Rectal smooth muscle tissue (tissue), 1 donor: ENCODE results near the gene ENPP7.
"Not testable (repeated sequence)": the region's sequence is repeated elsewhere in the genome, so short reads cannot be mapped to it uniquely, and the experiment has no call there.

Experiments
- H3K27ac ChIP-seq: one replicate; pipeline ENCODE4 v1.7.0; 2013; ENCODE audit warnings: low read depth, low read length, inconsistent platforms
- H3K27me3 ChIP-seq: one replicate; pipeline ENCODE4 v1.7.0; 2013; ENCODE audit warnings: low read length; ENCODE audit not compliant: control insufficient read depth, insufficient read depth
- H3K36me3 ChIP-seq: one replicate; pipeline ENCODE4 v1.7.0; 2013; ENCODE audit warnings: low read length; ENCODE audit not compliant: control insufficient read depth, insufficient read depth
- H3K4me1 ChIP-seq: one replicate; pipeline ENCODE4 v1.7.0; 2013; ENCODE audit warnings: low read length; ENCODE audit not compliant: control insufficient read depth, insufficient read depth
- H3K4me3 ChIP-seq: one replicate; pipeline ENCODE4 v1.7.0; 2013; ENCODE audit warnings: low read length
- H3K9ac ChIP-seq: one replicate; pipeline ENCODE4 v1.7.0; 2013; ENCODE audit warnings: low read length

Gene ENPP7

DNA sequence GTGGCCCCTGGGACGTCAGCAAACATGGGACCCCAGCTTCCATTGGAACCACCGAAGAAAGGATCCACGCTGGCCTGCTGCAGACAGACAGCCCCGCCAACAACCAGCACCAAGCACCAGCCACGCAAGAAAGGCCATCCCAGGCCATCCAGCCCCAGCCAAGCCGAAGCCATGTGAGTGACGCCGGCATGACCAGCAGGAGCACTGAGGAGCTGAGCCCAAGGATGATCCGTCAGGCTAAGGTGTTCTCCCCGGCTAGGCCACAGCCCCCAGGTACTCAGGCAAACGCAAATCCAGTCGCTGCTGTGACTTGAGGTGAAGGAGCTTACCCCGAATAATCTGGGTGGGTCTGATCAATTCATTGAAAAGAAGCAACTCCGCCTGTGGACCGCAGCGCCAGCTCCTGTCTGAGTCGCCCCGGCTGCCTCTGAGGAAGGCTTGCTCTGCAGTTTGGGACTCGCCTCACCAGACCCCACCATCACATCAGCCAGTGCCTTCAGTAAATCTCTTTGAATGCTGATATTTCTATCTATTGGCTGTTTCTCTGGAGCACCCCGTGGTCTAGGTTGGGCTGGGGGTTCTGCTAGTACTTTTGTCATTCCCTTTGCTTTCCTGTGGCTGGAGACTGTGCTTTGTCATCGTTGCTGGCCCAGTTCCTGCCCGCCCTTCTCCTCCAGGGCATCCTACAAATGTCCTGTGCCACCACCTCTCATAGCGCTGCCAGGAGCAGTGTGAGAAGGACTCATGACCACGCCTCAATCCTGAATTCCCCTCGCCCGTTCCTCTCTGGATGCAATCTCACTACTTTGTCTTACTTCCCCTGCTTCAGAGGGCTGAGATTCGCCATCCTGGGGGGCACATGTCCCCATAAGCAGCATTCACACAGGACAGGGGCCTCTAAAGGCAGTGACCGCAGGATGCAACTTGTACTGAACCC, 39.1 kb downstream of the ENPP7 start:
- Histone ChIP-seq H3K36me3 (no peaks in the 10 kb centered on the region), H3K27ac (no peak overlapping the region), H3K9ac (no peak overlapping the region), H3K4me3 (no peak overlapping the region), H3K27me3 (peaks cover 5% of the 10 kb centered on the region), H3K4me1 (no peaks in the 10 kb centered on the region)

- Histone ChIP-seq H3K9ac (no peak overlapping the region), H3K4me1 (no peaks in the 10 kb centered on the region), H3K27ac (no peak overlapping the region), H3K27me3 (peaks cover 12% of the 10 kb centered on the region), H3K4me3 (no peak overlapping the region), H3K36me3 (no peaks in the 10 kb centered on the region)
Measured at GRCh38 chr17:79771276-79771675, 40.5 kb downstream of the ENPP7 start.

DNA sequence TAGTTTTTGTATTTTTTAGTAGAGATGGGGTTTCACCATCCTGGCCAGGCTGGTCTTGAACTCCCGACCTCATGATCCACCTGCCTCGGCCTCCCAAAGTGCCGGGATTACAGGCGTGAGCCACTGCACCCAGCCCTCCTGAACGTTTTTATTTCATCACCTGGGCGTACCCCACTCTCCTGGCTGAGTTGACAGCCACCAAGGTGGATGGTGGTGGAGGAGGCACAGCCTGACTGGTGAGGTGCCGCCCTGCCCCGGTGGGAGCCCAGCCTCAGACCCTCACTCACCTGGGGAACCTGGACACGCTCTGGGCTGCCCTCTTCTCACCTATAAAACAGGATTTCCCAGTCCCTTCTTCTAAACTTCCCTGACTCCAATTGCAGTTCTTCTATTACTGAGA, 42.0 kb downstream of the ENPP7 start:
- peaks cover 14% of the 10 kb centered on the region for H3K27me3 ChIP-seq
- not testable (repeated sequence) for H3K4me3 ChIP-seq, H3K4me1 ChIP-seq, H3K27ac ChIP-seq, H3K9ac ChIP-seq, H3K36me3 ChIP-seq

DNA sequence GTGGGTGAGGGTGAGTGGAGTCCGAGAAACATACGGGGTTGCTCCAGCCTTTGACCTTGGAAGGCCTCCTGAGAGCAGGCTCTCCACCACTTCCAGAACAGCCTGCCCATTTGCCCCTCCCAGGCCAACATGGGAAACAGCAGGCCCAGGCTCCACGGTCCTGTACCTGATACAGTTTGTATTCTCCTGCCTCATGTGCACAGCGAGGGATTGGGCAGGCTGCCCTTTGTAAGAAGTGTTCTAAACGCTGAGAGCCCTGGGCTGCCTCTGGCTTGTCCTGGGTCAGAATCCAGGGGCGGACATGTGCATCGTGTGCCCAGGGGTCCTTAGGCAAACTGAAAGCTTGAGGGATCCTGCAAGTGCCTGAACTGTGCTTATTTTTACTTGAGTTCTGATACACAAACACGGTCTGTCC, 43.8 kb downstream of the ENPP7 start:
- H3K27me3 ChIP-seq, result peaks cover 21% of the 10 kb centered on the region
- no peaks in the 10 kb centered on the region for H3K4me1 ChIP-seq
- no peaks in the 10 kb centered on the region for H3K36me3 ChIP-seq
- H3K27ac ChIP-seq, result no peak overlapping the region
- no peak overlapping the region for H3K4me3 ChIP-seq
- H3K9ac ChIP-seq, result no peak overlapping the region

DNA sequence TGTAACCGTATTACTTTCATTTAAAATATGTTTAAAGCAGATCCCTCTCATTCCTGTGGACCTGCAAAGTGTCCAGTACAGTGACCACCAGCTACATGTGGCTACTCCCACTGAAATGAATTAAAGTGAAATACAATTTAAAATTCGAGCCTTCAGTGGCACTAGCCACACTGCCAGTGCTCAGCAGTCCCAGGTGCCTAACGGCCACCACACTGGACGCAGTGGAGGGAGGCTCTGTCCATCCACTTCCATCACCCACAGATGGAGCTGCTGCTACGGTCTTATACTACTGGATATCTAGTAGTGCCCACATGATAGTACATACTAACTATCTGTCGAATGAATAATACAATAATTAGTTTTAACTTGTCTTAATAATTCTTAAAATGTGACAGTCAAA, 44.9 kb downstream of the ENPP7 start:
- H3K27ac ChIP-seq, result no peak overlapping the region
- no peaks in the 10 kb centered on the region for H3K4me1 ChIP-seq
- H3K27me3 ChIP-seq, result peaks cover 24% of the 10 kb centered on the region
- H3K9ac ChIP-seq, result no peak overlapping the region
- H3K36me3 ChIP-seq, result no peaks in the 10 kb centered on the region
- H3K4me3 ChIP-seq, result no peak overlapping the region

- H3K27ac ChIP-seq, result no peak overlapping the region
Measured at GRCh38 chr17:79776376-79777119, 45.8 kb downstream of the ENPP7 start.

GRCh38 chr17:79777120-79777893, 46.6 kb downstream of the ENPP7 start:
- Histone ChIP-seq H3K9ac (no peak overlapping the region), H3K36me3 (no peaks in the 10 kb centered on the region), H3K4me3 (peak overlapping the region; percentile 54), H3K27me3 (peaks cover 25% of the 10 kb centered on the region), H3K27ac (no peak overlapping the region), H3K4me1 (no peaks in the 10 kb centered on the region)

More at GRCh38 chr17:79776376-79777119, 45.8 kb downstream of the ENPP7 start:
- Histone ChIP-seq H3K4me1 (no peaks in the 10 kb centered on the region), H3K4me3 (no peak overlapping the region), H3K27me3 (peaks cover 25% of the 10 kb centered on the region), H3K9ac (no peak overlapping the region), H3K36me3 (no peaks in the 10 kb centered on the region)

- H3K4me1 ChIP-seq, result no peaks in the 10 kb centered on the region
- H3K36me3 ChIP-seq, result no peaks in the 10 kb centered on the region
- no peak within 1 kb of the TSS for H3K9ac ChIP-seq
- H3K27ac ChIP-seq, result no peak within 1 kb of the TSS
- H3K27me3 ChIP-seq, result peaks cover 28% of the 10 kb centered on the region
- H3K4me3 ChIP-seq, result peak within 1 kb of the TSS; percentile 56
Measured at GRCh38 chr17:79777894-79778503, 47.3 kb downstream of the ENPP7 start, which contains the start of gene CBX2. TSS of gene CBX2 (plus strand) at chr17:79778148. CDS start at chr17:79778236, 88 bp downstream.

DNA sequence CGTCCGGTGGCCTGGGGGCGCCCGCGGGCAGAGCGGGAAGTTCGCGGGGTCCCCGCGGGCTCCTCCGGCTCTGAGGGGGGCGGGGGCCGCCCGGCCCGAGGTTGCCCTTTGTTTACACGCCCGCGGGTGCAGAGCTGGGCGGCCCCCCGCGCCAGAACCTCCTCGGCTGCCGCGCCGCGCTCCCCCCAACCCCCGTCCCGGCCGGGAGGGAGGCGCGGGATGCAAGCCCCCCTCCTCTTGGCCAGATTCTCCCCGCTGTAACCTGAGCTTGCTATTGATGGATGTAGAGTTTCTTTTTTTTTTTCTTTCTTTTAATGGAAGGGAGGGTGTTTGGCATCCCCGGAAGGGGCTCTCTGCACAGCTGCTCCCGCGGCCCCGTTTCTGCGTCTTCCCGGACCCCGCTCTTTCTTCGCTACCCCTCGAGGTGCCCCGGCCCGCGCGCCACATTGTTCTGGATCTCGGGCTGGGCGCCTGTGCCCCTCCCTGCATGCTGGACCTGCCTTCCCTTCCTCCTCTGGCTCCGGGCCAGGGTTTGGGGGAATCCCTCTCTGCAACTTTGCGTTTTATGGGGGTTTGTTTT, 47.9 kb downstream of the ENPP7 start:
- Histone ChIP-seq H3K4me3 (peak overlapping the region; percentile 19), H3K27ac (no peak overlapping the region), H3K36me3 (no peaks in the 10 kb centered on the region), H3K27me3 (peaks cover 28% of the 10 kb centered on the region), H3K9ac (no peak overlapping the region), H3K4me1 (no peaks in the 10 kb centered on the region)

- Histone ChIP-seq H3K36me3 (no peaks in the 10 kb centered on the region), H3K4me3 (peak overlapping the region; percentile 19), H3K4me1 (no peaks in the 10 kb centered on the region), H3K9ac (no peak overlapping the region), H3K27me3 (peaks cover 24% of the 10 kb centered on the region), H3K27ac (no peak overlapping the region)
Measured at GRCh38 chr17:79779084-79779529, 48.4 kb downstream of the ENPP7 start.

DNA sequence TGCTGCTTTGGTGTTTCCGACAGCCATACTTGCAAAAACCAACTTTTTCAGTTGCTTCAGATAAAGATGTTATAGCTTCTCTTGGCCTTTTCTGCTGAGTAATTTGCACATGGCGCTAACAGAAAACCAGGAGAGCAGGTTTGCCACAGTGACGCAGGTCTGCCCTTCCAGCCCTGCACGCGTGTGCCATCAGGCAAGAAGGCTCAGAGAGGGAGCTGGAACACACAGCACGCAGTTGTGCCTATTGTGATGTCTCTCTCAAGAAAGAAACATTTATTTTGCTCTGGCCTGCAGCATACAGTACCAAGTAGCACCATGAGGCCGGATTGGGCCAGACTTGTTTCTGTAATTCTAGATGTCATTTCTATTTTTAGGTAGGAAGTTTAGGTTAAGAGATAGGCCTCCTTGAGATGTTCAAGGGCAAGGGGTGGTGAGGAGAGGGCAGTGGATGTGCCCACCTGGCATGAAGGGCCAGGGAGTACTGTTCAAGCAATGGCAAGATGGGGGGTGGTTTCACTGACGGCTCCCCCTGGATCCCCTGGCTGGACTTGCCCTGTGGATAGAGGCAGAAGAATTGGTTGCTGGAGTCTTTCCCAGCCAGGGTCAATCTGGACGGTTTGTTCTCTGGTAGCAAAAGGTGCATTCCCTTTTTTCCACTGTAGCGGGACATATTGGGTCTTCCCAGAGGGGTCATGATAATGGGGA, 49.1 kb downstream of the ENPP7 start:
- no peaks in the 10 kb centered on the region for H3K4me1 ChIP-seq
- no peaks in the 10 kb centered on the region for H3K36me3 ChIP-seq
- H3K27me3 ChIP-seq, result peaks cover 23% of the 10 kb centered on the region
- no peak overlapping the region for H3K27ac ChIP-seq
- H3K4me3 ChIP-seq, result no peak overlapping the region
- no peak overlapping the region for H3K9ac ChIP-seq
